AG09319 (cell line): Measurements from ENCODE around the gene SERTAD2.

Source experiments
- DNase-seq: peaks from one replicate; pipeline ENCODE4 v3.0.0-alpha.2; 2010; ENCODE audit warnings: low read depth; ENCODE audit errors: extremely low read depth
- CTCF ChIP-seq: IDR thresholded peaks from 2 replicates; pipeline ENCODE4 v1.5.1; 2011; ENCODE audit warnings: low read depth, mild to moderate bottlenecking, inconsistent platforms, low read length, moderate library complexity

SERTAD2 gene

GRCh38 chr2:64631771-64632170 is 21.9 kb downstream of the SERTAD2 start:
- TF ChIP-seq CTCF, result no peak
- DNase-seq, result no peak

DNA sequence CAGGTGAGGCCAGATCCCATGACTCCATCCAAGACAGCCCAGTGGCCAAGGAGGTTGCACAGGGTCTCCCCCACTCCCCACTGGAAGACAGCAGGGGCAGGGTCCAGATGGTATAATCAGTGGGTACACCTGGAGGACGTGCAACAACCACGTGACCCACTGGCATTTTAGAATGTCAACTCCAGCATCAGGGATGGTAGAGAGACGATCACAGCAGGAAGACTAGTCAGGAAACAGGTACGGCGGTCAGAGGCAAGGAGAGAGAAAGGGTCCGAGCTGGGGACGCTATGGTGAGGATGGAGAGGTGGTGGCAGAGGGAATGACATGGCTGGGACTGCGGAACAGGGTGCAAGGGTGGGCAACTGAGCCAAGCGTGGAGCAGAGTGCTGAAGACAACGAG is 23.0 kb downstream of the SERTAD2 start:
- TF ChIP-seq CTCF, result no peak
- DNase-seq, result no peak

GRCh38 chr2:64629875-64630274 is 23.8 kb downstream of the SERTAD2 start:
- DNase-seq, result no peak
- no peak for TF ChIP-seq CTCF

- DNase-seq, result no peak
- no peak for TF ChIP-seq CTCF
Observed at GRCh38 chr2:64629329-64629781, 24.4 kb downstream of the SERTAD2 start.

- no peak for DNase-seq
- TF ChIP-seq CTCF, result no peak
Observed at GRCh38 chr2:64627860-64628841, 25.6 kb downstream of the SERTAD2 start.

- no peak for DNase-seq
- TF ChIP-seq CTCF, result no peak
Observed at GRCh38 chr2:64626963-64627760, 26.6 kb downstream of the SERTAD2 start.
